ENCODE results near the gene GBP6.
"Not testable (repeated sequence)": the region's sequence is repeated elsewhere in the genome, so short reads cannot be mapped to it uniquely, and the experiment has no call there.

Gene GBP6

GRCh38 chr1:89369331-89369730, 5.5 kb downstream of the GBP6 start:
- no peak for DNase-seq (ENCODE audit: low spot score)

GRCh38 chr1:89373810-89374209, 10.0 kb downstream of the GBP6 start:
- not testable (repeated sequence) for DNase-seq (ENCODE audit: low spot score)

DNA sequence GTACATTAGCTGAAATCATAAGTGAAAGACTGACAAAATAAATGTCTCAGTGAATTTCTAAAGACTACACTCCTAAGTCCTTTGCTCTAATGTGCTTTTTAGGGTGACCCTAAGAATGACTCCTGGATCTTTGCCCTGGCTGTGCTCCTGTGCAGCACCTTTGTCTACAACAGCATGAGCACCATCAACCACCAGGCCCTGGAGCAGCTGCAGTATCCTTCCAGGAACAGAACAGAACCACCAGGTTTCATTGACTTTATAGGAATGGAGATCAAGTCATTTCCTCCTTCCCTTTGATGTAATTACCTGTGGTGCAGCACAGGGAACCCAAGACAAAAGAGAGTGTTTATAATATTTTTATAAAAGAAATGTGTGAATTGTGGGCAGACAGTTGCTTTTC, 14.1 kb downstream of the GBP6 start:
- no peak for DNase-seq (ENCODE audit: low spot score)

- DNase-seq (ENCODE audit: low spot score), result no peak
Observed at GRCh38 chr1:89381618-89382017, 17.8 kb downstream of the GBP6 start.

- no peak for DNase-seq (ENCODE audit: low spot score)
Observed at GRCh38 chr1:89382479-89382878, 18.6 kb downstream of the GBP6 start.

DNA sequence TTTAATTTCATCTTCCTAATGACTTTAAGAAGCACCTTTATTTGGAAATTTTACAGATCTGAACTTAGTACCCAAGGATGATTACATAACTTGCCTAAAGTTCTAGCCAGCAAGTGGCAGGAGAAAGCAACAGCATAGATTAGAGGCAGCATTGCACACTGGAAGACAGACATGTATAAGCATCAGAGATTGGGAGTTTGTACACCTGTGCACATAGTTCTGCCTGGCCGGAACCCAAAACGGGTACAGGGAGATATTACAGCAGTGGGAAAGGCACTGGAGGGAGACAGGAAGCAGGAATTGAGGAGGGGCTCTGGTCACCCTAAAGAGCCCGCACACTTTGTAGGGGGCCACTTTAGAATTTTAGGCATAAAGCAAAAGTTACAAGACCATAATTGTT, 19.3 kb downstream of the GBP6 start:
- DNase-seq (ENCODE audit: low spot score), result no peak

- DNase-seq (ENCODE audit: low spot score), result no peak
Observed at GRCh38 chr1:89390707-89391106, 26.8 kb downstream of the GBP6 start.

GRCh38 chr1:89391686-89392085, 27.8 kb downstream of the GBP6 start:
- no peak for DNase-seq (ENCODE audit: low spot score)

DNA sequence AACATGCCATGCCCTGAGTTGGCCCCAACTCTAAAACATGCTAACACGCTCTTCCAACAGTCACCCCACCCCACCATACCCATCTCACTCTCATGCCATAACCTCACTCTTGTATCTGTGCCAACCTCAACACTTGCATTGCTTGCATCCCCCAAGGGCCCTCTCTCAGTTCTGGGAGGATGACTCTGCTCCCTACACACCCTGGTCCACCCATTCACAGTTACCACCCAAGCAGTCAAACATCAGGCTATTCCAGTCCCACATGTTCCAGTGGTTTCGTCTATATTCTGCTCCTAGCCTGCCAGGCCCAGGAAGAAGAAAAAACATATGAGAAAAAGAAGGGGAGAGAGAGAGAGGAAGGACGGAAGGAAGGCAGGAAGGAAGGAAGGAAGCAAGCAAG, 31.0 kb downstream of the GBP6 start:
- DNase-seq (ENCODE audit: low spot score), result no peak

DNA sequence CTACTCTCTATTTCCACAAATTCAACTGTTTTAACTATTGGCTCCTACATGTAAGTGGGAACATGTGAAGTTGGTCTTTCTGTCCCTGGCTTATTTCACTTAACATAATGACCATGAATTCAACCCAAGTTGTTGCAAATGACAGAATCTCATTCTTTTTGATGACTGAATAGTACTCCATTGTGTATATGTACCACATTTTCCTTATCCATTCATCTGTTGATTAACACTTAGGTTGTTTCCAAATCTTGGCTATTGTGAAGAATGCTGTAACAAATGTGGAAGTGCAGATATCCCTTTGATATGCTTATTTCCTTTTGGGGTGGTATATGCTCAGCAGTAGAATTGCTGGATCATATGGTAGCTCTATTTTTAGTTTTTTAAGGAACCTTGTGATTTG, 33.0 kb downstream of the GBP6 start:
- DNase-seq (ENCODE audit: low spot score), result no peak

DNA sequence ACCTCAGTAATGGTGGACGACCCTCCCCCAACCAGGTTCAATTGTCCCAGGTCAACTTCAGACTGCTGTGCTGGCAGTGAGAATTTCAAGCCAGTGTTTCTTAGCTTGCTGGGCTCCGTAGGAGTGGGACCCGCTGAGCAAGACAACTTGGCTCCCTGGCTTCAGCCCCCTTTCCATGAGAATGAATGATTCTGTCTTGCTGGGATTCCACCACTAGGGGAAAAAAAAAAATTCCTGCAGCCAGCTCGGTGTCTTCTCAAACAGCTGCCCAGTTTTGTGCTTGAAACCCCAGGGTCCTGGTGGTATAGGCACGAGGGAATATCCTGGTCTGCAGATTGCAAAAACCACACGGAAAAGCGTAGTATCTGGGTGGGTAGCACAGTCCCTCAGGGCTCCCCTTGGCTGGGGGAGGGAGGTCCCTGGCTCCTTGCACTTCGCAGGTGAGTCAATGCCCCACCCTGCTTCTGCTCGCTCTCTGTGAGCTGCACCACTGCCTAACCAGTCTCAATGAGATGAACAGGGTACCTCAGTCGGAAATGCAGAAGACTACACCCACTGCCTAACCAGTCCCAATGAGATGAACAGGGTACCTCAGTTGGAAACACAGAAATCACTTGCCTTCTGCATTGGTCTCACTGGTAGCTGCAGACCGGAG, 41.5 kb downstream of the GBP6 start:
- no peak for DNase-seq (ENCODE audit: low spot score)

DNA sequence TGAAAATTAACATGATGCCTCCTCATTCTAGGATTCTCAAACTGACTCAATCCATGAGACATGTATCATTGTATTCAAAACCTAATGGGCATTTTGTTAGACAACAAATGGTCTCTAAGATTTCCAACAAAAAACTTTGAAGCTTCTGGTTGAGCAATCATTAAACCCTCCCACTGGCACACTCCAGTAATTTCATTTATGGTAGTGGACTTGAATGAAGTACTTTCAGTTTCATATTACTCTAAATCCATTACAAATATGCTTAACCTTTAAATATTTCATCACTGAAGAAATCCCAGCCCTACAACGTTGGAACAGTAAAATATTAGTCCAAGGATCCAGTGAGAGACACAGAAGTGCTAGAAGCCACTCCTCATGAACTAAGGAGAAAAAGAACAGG, 43.5 kb downstream of the GBP6 start:
- no peak for DNase-seq (ENCODE audit: low spot score)

DNA sequence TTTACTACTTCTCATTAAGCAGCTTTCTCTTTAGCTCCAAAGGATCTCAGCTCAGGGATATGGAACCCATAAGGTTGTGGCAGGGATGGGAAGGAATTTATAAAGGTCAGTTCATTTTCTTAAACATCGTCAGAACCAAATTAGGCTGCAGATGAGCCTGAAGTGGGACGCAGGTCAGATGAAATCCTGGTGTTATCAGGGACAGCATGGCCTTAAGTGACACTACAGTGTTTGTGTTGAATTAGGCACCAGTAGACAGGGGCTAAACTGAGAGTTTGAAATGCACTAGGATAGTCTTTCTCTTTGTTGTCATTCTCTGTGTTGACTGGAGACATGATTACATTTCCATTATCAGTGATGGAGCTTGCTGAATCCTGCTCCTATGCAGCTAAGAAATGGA, 43.9 kb downstream of the GBP6 start:
- not testable (repeated sequence) for DNase-seq (ENCODE audit: low spot score)

- DNase-seq (ENCODE audit: low spot score), result no peak
Observed at GRCh38 chr1:89425056-89425455, 61.2 kb downstream of the GBP6 start.

GRCh38 chr1:89429062-89429461, 65.2 kb downstream of the GBP6 start:
- DNase-seq (ENCODE audit: low spot score), result no peak

DNA sequence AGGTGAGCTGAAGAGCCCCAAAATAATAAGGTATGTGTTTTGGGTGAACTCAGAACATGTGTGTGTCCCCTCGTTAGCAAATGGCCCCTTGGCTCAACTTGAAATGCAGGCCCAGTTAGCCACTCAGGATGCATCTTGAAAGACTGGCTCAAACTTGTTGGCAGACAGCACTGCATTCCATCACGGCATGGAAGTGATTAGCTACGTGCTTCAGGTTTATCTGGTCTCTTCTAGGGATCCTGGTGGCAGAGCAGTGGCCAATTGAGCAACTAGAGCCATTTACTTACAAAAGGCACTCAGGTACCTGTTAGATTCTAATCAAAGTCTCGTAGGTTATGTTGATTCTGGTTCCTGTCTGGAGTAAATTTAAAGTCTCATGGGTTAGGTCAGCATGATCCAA, 65.8 kb downstream of the GBP6 start:
- not testable (repeated sequence) for DNase-seq (ENCODE audit: low spot score)

DNA sequence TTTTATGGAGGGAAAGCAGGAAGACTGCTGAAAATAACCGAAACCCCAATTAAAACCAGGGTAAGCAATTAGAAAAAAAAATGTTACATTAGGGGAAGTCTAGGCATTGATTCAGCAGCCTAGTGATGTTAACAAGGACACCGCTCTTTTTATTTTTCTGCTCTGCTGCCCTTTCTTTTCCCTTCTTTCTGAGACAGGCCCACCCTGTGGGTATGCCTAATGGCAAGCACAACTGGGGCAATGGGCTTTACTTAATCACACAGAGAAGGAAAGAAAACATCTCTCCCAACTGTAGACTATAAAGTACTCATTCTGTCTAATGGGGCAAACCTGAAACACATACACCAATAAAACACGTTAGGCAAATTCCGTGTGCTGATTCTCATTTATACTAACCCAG, 69.6 kb downstream of the GBP6 start:
- DNase-seq (ENCODE audit: low spot score), result no peak

GRCh38 chr1:89434058-89434780, 70.4 kb downstream of the GBP6 start:
- DNase-seq (ENCODE audit: low spot score), result not testable (repeated sequence)
